Liver (tissue), 3 donors: ENCODE measurements around the gene DCAF11.

Source experiments
- CTCF ChIP-seq: fragments of 150-350 bp; IDR thresholded peaks from 2 replicates; pipeline ENCODE4 v1.5.1; 2017; ENCODE audit warnings: improper control_type of control experiment, low read depth, low read length; ENCODE audit not compliant: missing input control
- EGR1 ChIP-seq, 2 donors: IDR thresholded peaks; 2 replicates each; pipeline ENCODE4 v1.6.1; 2016 to 2018; ENCODE audit warnings: antibody characterized with exemption in 2 of 2, low read depth in 2 of 2
- FOXA1 ChIP-seq: IDR thresholded peaks from 2 replicates; pipeline ENCODE4 v1.6.1; 2016; ENCODE audit warnings: antibody characterized with exemption
- MAX ChIP-seq: IDR thresholded peaks from 2 replicates; pipeline ENCODE4 v1.6.1; 2016; ENCODE audit warnings: antibody characterized with exemption
- RAD21 ChIP-seq, 2 donors: IDR thresholded peaks; 2 replicates each; pipeline ENCODE4 v1.6.1; 2016; ENCODE audit warnings: antibody characterized with exemption in 2 of 2, mild to moderate bottlenecking in 2 of 2
- TAF1 ChIP-seq: conservative IDR thresholded peaks from 2 replicates; pipeline ENCODE4 v1.6.1; 2016; ENCODE audit warnings: antibody characterized with exemption, mild to moderate bottlenecking
- donor health status: healthy.
- donor health status: healthy.

DNA sequence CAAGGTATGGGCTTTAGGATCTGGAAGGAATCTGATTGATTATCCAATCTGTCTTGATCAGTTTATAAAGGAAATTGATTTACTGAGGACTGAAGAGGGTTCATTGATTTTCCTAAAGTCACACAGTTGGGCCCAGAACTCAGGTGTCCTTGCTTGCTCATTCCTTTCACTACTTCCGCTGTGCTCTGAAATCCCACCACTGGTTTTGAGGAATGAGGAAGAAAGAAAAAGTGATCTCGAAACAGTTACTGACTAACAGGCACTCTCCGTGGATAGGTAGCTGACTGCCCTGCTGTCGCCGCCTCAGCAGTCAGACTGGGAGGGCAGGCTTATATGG, 15.8 kb downstream of the DCAF11 start, which contains the start of gene FITM1:
- TF ChIP-seq TAF1 (no peak), FOXA1 (no peak), EGR1 (IDR thresholded peaks at IDR 0.05; ENCODE audit: low read depth in 2 of 2) (no peak), RAD21 (IDR thresholded peaks at IDR 0.05) (no peak), CTCF (no peak), MAX (no peak)
